Measurements from ENCODE around the gene IBTK. TPM values are rescaled to one million over a fixed set of nuclear protein-coding genes. Genes with fewer than 3 reads are reported as not detected.

The IBTK gene
- total and polyA plus RNA-seq, 12 donors = 26.7 to 85.0 (median 51.3) TPM

GRCh38 chr6:82185948-82186535 lies 61.5 kb downstream of the IBTK start:
- 78 to 88% (median 84%) methylated on average over 3 of the region's 3 CpGs for WGBS, 4 donors
- Histone ChIP-seq H3K9me3 (replicated peaks in 1 of 3) (no peaks in the 10 kb centered on the region), H3K4me1 (replicated peaks in 1 of 2) (peaks cover 0 to 11% of the 10 kb centered on the region in 2 donors), H3K36me3 (replicated peaks in 1 of 2) (peaks cover 0 to 45% of the 10 kb centered on the region in 2 donors), H3K27ac (no peak overlapping the region), H3K27me3 (no peaks in the 10 kb centered on the region), H3K4me3 (no peak overlapping the region)
- TF ChIP-seq CTCF (IDR thresholded peaks at IDR 0.05) (no peak), POLR2A (IDR thresholded peaks at IDR 0.05) (no peak)
- DNase-seq = no peak
- intact Hi-C loops (cut with DNase I) = no loop called here

DNA sequence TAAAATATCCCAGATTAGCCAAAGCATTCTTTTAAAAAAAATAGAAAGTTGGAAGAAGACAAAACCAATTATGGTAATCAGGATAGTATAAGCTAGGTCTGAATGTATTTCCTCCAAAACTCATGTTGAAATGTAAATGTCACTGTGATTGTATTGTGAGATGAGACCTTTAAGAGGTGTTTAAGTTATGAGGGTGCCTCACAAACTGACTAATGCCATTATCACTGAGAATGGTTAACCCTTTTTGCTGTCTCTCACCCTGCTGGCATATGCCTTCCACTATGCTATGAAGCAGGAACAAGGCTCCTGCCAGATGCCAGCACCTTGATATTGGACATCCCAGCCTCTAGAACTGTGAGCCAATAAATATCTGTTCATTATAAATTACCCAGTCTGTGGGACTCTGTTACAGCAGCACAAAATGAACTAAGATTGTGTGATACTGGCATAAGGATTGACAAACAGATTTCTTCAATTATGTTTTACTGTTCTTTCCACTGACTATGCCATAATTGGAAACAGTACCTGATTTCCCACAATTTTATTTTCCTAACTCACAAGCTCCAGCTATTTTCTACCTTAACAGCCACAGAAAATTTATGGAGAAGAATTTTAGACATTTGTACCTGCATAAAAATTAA lies 63.8 kb downstream of the IBTK start:
- H3K36me3 ChIP-seq (replicated peaks in 1 of 2) = peaks cover 0 to 28% of the 10 kb centered on the region in 2 donors
- no peak for TF ChIP-seq POLR2A (IDR thresholded peaks at IDR 0.05)
- TF ChIP-seq CTCF (IDR thresholded peaks at IDR 0.05) = no peak
- H3K9me3 ChIP-seq (replicated peaks in 1 of 3) = no peaks in the 10 kb centered on the region
- intact Hi-C loops (cut with DNase I) = no loop called here
- H3K4me3 ChIP-seq = no peak overlapping the region
- no peak overlapping the region for H3K27ac ChIP-seq
- no peak for DNase-seq
- no peaks in the 10 kb centered on the region for H3K27me3 ChIP-seq
- H3K4me1 ChIP-seq (replicated peaks in 1 of 2) = peaks cover 0 to 11% of the 10 kb centered on the region in 2 donors

- Histone ChIP-seq H3K27ac (no peak overlapping the region), H3K4me1 (replicated peaks in 1 of 2) (peaks cover 0 to 11% of the 10 kb centered on the region in 2 donors), H3K4me3 (no peak overlapping the region), H3K27me3 (no peaks in the 10 kb centered on the region), H3K9me3 (replicated peaks in 1 of 3) (no peaks in the 10 kb centered on the region), H3K36me3 (replicated peaks in 1 of 2) (peaks cover 0 to 22% of the 10 kb centered on the region in 2 donors)
- DNase-seq = peak in 2 of 7 donors; percentile 19 to 32
- intact Hi-C loops (cut with DNase I) = no loop called here
- TF ChIP-seq POLR2A (IDR thresholded peaks at IDR 0.05) (no peak), CTCF (IDR thresholded peaks at IDR 0.05) (no peak)
- WGBS, 4 donors = 71 to 88% (median 82%) methylated on average over 1 of the region's 1 CpG
These were observed 64.8 kb downstream of the IBTK start for GRCh38 chr6:82182756-82183155.

- intact Hi-C loops (cut with DNase I) = no loop called here
- DNase-seq = no peak
- TF ChIP-seq POLR2A (IDR thresholded peaks at IDR 0.05) (no peak), CTCF (IDR thresholded peaks at IDR 0.05) (no peak)
- no peak overlapping the region for H3K4me3 ChIP-seq
- no peaks in the 10 kb centered on the region for H3K27me3 ChIP-seq
- peaks cover 0 to 4% of the 10 kb centered on the region in 2 donors for H3K4me1 ChIP-seq (replicated peaks in 1 of 2)
- 64 to 73% (median 70%) methylated on average over 4 of the region's 4 CpGs for WGBS, 4 donors
- H3K36me3 ChIP-seq (replicated peaks in 1 of 2) = peaks cover 0 to 22% of the 10 kb centered on the region in 2 donors
- no peak overlapping the region for H3K27ac ChIP-seq
- no peaks in the 10 kb centered on the region for H3K9me3 ChIP-seq (replicated peaks in 1 of 3)
These were observed 68.1 kb downstream of the IBTK start for GRCh38 chr6:82179415-82179814.
